ENCODE measurements around the gene MAPK8IP2.

DNA sequence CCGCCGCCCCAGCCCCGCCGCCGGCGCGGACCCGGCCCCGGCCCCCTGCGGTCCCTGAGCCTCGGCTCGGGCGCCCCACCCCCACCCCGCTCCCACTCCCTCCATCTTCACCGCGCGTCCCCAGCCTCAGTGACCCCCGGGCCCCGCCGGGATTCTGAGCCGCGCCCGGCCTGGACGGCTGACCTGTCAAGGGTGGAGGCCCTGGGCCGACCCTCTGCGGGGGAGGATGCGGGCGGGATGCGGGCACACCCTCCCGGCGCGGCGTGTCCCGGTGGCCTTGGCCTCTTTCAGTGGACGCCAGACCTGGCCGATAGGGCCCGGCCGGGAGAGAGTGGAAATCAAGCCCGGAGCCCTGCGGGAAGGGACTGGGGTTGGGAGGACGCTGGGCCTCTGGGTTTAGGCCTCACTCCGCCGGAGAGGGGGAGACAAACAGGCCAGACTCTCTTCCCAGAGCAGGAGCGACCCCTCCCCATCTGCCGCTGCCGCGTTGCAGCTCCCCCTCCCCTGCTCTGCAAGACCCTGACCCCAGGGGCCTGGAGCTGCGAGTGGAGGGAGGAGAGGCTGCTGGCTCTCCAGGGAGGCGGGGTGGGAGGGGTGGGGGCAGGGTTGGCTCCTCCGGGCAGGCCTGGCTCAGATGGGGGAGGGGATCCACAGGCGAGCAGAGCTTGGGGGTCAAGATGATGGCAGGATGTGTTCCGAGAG, 525 bp downstream of the MAPK8IP2 start:
- TF ChIP-seq CTCF (conservative IDR thresholded peaks at IDR 0.05; ENCODE audit: low read depth, low read length) = no peak
- no peak for TF ChIP-seq EZH2 (IDR thresholded peaks at IDR 0.05; ENCODE audit: borderline replicate concordance, low read depth, low read length, poor library complexity, severe bottlenecking)
